Smooth muscle cell (in vitro differentiated cells): ENCODE measurements around the gene ERC1. TPM values are rescaled to one million over a fixed set of nuclear protein-coding genes. Genes with fewer than 3 reads are reported as not detected.

Experiments used
- DNase-seq: peaks from one replicate; lab custom pipeline; 2025; ENCODE audit not compliant: unreplicated experiment; lab: John Stamatoyannopoulos, UW
- H2AFZ ChIP-seq: fragments of 200-600 bp; sonication (generic); 2 replicates; pipeline ENCODE4 v1.6.0; 2016; ENCODE audit warnings: antibody characterized with exemption, low read depth, mild to moderate bottlenecking
- H3F3A ChIP-seq: fragments of 200-600 bp; sonication (generic); 2 replicates; pipeline ENCODE4 v1.6.0; 2017; ENCODE audit warnings: antibody characterized with exemption, low read depth
- H3K27ac ChIP-seq: fragments of 200-600 bp; sonication (generic); 2 replicates; pipeline ENCODE4 v1.5.1; 2016; ENCODE audit warnings: low read depth, mild to moderate bottlenecking
- H3K27me3 ChIP-seq: fragments of 200-600 bp; sonication (generic); 2 replicates; pipeline ENCODE4 v1.6.1; 2016; ENCODE audit warnings: low read depth, mild to moderate bottlenecking
- H3K36me3 ChIP-seq: fragments of 200-600 bp; sonication (generic); 2 replicates; pipeline ENCODE4 v1.5.1; 2016; ENCODE audit warnings: low read depth
- H3K4me1 ChIP-seq: fragments of 200-600 bp; sonication (generic); 2 replicates; pipeline ENCODE4 v1.5.1; 2016; ENCODE audit warnings: low read depth
- H3K4me2 ChIP-seq: fragments of 200-600 bp; sonication (generic); 2 replicates; pipeline ENCODE4 v1.6.0; 2016; ENCODE audit warnings: mild to moderate bottlenecking
- H3K4me3 ChIP-seq: fragments of 200-600 bp; sonication (generic); 2 replicates; pipeline ENCODE4 v1.5.1; 2016; ENCODE audit warnings: mild to moderate bottlenecking
- H3K79me2 ChIP-seq: fragments of 200-600 bp; sonication (generic); 2 replicates; pipeline ENCODE4 v1.6.0; 2016; ENCODE audit warnings: low read depth, mild to moderate bottlenecking
- H3K9ac ChIP-seq: fragments of 200-600 bp; sonication (generic); 2 replicates; pipeline ENCODE4 v1.6.0; 2016; ENCODE audit warnings: low read depth
- H3K9me3 ChIP-seq: fragments of 200-600 bp; sonication (generic); replicated peaks from 2 replicates; pipeline ENCODE4 v1.5.1; 2016; ENCODE audit warnings: low read depth
- H4K20me1 ChIP-seq: fragments of 200-600 bp; sonication (generic); 2 replicates; pipeline ENCODE4 v1.6.0; 2016; ENCODE audit warnings: low read depth
- CTCF ChIP-seq: fragments of 200-600 bp; sonication (generic); IDR thresholded peaks from 2 replicates; pipeline ENCODE4 v1.5.1; 2017; ENCODE audit warnings: borderline replicate concordance, mild to moderate bottlenecking, antibody characterized with exemption; ENCODE audit not compliant: insufficient read depth, poor library complexity, severe bottlenecking
- WGBS: methylation state at CpG from one replicate; pipeline ENCODE4 v1.1.7; 2016; ENCODE audit warnings: low lambda C conversion rate; 5-methylcytosine and 5-hydroxymethylcytosine counted together
- polyA plus RNA-seq: library from polyadenylated mRNA; unstranded; fragments of >200 nt; fragmentation: Nextera tagmentation; extraction: Ambion mirVana; gene quantifications from 2 replicates; pipeline ENCODE4 v1.2.1, GENCODE V29; 2016
- total RNA-seq: library from RNA; depleted of rRNA; stranded (reverse); fragments of >200 nt; gene quantifications from 2 replicates; pipeline ENCODE4 v1.2.3, GENCODE V29; 2014

ERC1 gene
- total and polyA plus RNA-seq, 2 experiments from 2014 or later = 13.8 to 17.6 TPM

- no peak for TF ChIP-seq CTCF
Measured at GRCh38 chr12:1348606-1349005, 357.6 kb downstream of the ERC1 start.

GRCh38 chr12:1350055-1350933 is 359.3 kb downstream of the ERC1 start:
- no peaks in the 10 kb centered on the region for H3K79me2 ChIP-seq
- no peak overlapping the region for H3K9ac ChIP-seq
- no peak overlapping the region for H3K4me3 ChIP-seq
- peak overlapping the region; percentile 23 for H3K4me2 ChIP-seq
- no peaks in the 10 kb centered on the region for H4K20me1 ChIP-seq
- peak overlapping the region; percentile 70 for H3K27ac ChIP-seq
- 54% methylated on average over 6 of the region's 6 CpGs for WGBS
- H3K27me3 ChIP-seq = no peaks in the 10 kb centered on the region
- H2AFZ ChIP-seq = no peak overlapping the region
- H3F3A ChIP-seq = no peaks in the 10 kb centered on the region
- peaks cover 12% of the 10 kb centered on the region for H3K4me1 ChIP-seq
- H3K9me3 ChIP-seq = no peaks in the 10 kb centered on the region
- no peaks in the 10 kb centered on the region for H3K36me3 ChIP-seq
- DNase-seq = no peak
- TF ChIP-seq CTCF = no peak

More at GRCh38 chr12:1348606-1349005, 357.6 kb downstream of the ERC1 start:
- Histone ChIP-seq H3K27ac (no peak overlapping the region), H3K9ac (no peak overlapping the region), H3K4me3 (no peak overlapping the region), H3K4me1 (peaks cover 12% of the 10 kb centered on the region), H3K9me3 (no peaks in the 10 kb centered on the region), H4K20me1 (no peaks in the 10 kb centered on the region), H3F3A (no peaks in the 10 kb centered on the region), H3K27me3 (no peaks in the 10 kb centered on the region), H3K4me2 (no peak overlapping the region), H2AFZ (no peak overlapping the region), H3K79me2 (no peaks in the 10 kb centered on the region), H3K36me3 (no peaks in the 10 kb centered on the region)
- no peak for DNase-seq
- 96% methylated on average over 6 of the region's 6 CpGs for WGBS

GRCh38 chr12:1350934-1351240 is 359.9 kb downstream of the ERC1 start:
- no peak for TF ChIP-seq CTCF
- H3K9ac ChIP-seq = no peak overlapping the region
- 76% methylated on average over 1 of the region's 1 CpG for WGBS

GRCh38 chr12:1351926-1352325 is 360.9 kb downstream of the ERC1 start:
- Histone ChIP-seq H4K20me1 (no peaks in the 10 kb centered on the region), H3K9me3 (no peaks in the 10 kb centered on the region), H3K27ac (peak overlapping the region; percentile 5), H2AFZ (no peak overlapping the region), H3F3A (peaks cover 5% of the 10 kb centered on the region), H3K36me3 (no peaks in the 10 kb centered on the region), H3K27me3 (no peaks in the 10 kb centered on the region), H3K79me2 (no peaks in the 10 kb centered on the region), H3K4me3 (no peak overlapping the region), H3K4me1 (peaks cover 12% of the 10 kb centered on the region), H3K9ac (no peak overlapping the region), H3K4me2 (no peak overlapping the region)
- WGBS = 75% methylated on average over 2 of the region's 2 CpGs
- TF ChIP-seq CTCF = no peak
- no peak for DNase-seq

More at GRCh38 chr12:1350934-1351240, 359.9 kb downstream of the ERC1 start:
- H4K20me1 ChIP-seq = no peaks in the 10 kb centered on the region
- peak overlapping the region; percentile 70 for H3K27ac ChIP-seq
- no peaks in the 10 kb centered on the region for H3K27me3 ChIP-seq
- no peaks in the 10 kb centered on the region for H3K9me3 ChIP-seq
- no peaks in the 10 kb centered on the region for H3K79me2 ChIP-seq
- no peaks in the 10 kb centered on the region for H3F3A ChIP-seq
- H3K36me3 ChIP-seq = no peaks in the 10 kb centered on the region
- no peak overlapping the region for H3K4me3 ChIP-seq
- H2AFZ ChIP-seq = no peak overlapping the region
- DNase-seq = no peak
- peaks cover 12% of the 10 kb centered on the region for H3K4me1 ChIP-seq
- H3K4me2 ChIP-seq = peak overlapping the region; percentile 23
